Neural progenitor cell (in vitro differentiated cells): ENCODE measurements around the gene ARHGAP22. TPM values are rescaled to one million over a fixed set of nuclear protein-coding genes. Genes with fewer than 3 reads are reported as not detected.
A peak's percentile ranks its signal among the peaks of the same experiment; 100 is the strongest.

Experiments used
- DNase-seq: peaks from one replicate; pipeline ENCODE4 v3.0.0-alpha.2; 2016; ENCODE audit warnings: low spot score
- H2AFZ ChIP-seq: fragments of 200-600 bp; sonication (generic); replicated peaks from 2 replicates; pipeline ENCODE4 v1.6.1; 2016; ENCODE audit warnings: antibody characterized with exemption
- H3F3A ChIP-seq: fragments of 200-600 bp; sonication (generic); 2 replicates; pipeline ENCODE4 v1.6.1; 2016; ENCODE audit warnings: antibody characterized with exemption, low read depth
- H3K27ac ChIP-seq: fragments of 200-600 bp; sonication (generic); 2 replicates; pipeline ENCODE4 v1.5.1; 2016; ENCODE audit warnings: mild to moderate bottlenecking
- H3K27me3 ChIP-seq: fragments of 200-600 bp; sonication (generic); 2 replicates; pipeline ENCODE4 v1.6.1; 2016; ENCODE audit warnings: mild to moderate bottlenecking, moderate library complexity
- H3K36me3 ChIP-seq: fragments of 200-600 bp; sonication (generic); 2 replicates; pipeline ENCODE4 v1.5.1; 2016
- H3K4me1 ChIP-seq: fragments of 200-600 bp; sonication (generic); 2 replicates; pipeline ENCODE4 v1.6.1; 2016; ENCODE audit warnings: mixed run types
- H3K4me2 ChIP-seq: fragments of 200-600 bp; sonication (generic); 2 replicates; pipeline ENCODE4 v1.6.1; 2016
- H3K4me3 ChIP-seq: fragments of 200-600 bp; sonication (generic); 2 replicates; pipeline ENCODE4 v1.5.1; 2016
- H3K79me2 ChIP-seq: fragments of 200-600 bp; sonication (generic); 2 replicates; pipeline ENCODE4 v1.6.1; 2016; ENCODE audit warnings: low read depth
- H3K9ac ChIP-seq: fragments of 200-600 bp; sonication (generic); 2 replicates; pipeline ENCODE4 v1.6.1; 2016
- H3K9me3 ChIP-seq: fragments of 200-600 bp; sonication (generic); 2 replicates; pipeline ENCODE4 v1.5.1; 2016; ENCODE audit warnings: low read depth
- H4K20me1 ChIP-seq: fragments of 200-600 bp; sonication (generic); 2 replicates; pipeline ENCODE4 v1.6.1; 2016; ENCODE audit warnings: low read depth
- H3K27ac Mint-ChIP-seq: 3 replicates; pipeline ENCODE4 v1.8.0; 2021; ENCODE audit warnings: mixed read lengths
- H3K27me3 Mint-ChIP-seq: 2 replicates; pipeline ENCODE4 v1.8.0; 2022; ENCODE audit warnings: low read depth, mild to moderate bottlenecking, inconsistent platforms, moderate library complexity, mixed read lengths; ENCODE audit not compliant: insufficient read depth
- H3K36me3 Mint-ChIP-seq: 3 replicates; pipeline ENCODE4 v1.8.0; 2021; ENCODE audit warnings: mixed read lengths
- H3K4me1 Mint-ChIP-seq: 3 replicates; pipeline ENCODE4 v1.8.0; 2021; ENCODE audit warnings: mixed read lengths
- H3K4me3 Mint-ChIP-seq: 3 replicates; pipeline ENCODE4 v1.8.0; 2021; ENCODE audit warnings: mild to moderate bottlenecking, moderate library complexity, mixed read lengths
- H3K9me3 Mint-ChIP-seq: 3 replicates; pipeline ENCODE4 v1.8.0; 2020; ENCODE audit warnings: mixed read lengths
- EZH2 ChIP-seq: fragments of 200-600 bp; sonication (generic); IDR thresholded peaks from 2 replicates; pipeline ENCODE4 v1.6.1; 2017; ENCODE audit warnings: antibody characterized with exemption, mild to moderate bottlenecking, moderate library complexity
- EZH2phosphoT487 ChIP-seq: fragments of 200-600 bp; sonication (generic); IDR thresholded peaks from 2 replicates; pipeline ENCODE4 v1.6.1; 2017; ENCODE audit warnings: antibody characterized with exemption
- total RNA-seq: library from RNA; depleted of rRNA; stranded (reverse); fragments of >200 nt; gene quantifications from 2 replicates; pipeline ENCODE4 v1.2.3, GENCODE V29; 2015; ENCODE audit warnings: low replicate concordance
- TF ChIP-seq, protein P1 (sequence below): fragments of 200-600 bp; sonication (generic); IDR thresholded peaks from 2 replicates; pipeline ENCODE4 v1.5.1; 2017; ENCODE audit warnings: antibody characterized with exemption, mild to moderate bottlenecking

Gene ARHGAP22
- total RNA-seq, 1 donor from 2014 or later = 1.7 TPM

DNA sequence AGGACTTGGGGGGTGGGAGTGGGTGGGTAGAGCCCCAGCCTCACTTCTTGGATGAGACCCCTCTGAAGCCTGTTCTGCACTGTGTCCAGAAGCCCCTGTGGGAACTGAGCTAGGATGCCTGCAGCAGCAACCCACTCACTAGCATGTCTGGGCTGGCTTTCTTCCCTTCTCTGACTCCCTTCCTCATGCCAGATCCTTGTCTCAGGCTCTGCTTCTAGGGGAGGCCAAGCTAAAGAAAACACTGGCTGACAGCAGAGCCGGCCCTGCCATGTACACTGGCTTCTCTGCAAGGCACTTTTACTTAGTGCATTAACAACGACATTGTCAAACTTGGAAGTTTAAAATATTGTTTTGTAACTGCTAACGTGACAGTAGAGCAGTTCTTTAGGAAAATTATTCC lies 50.2 kb downstream of the ARHGAP22 start:
- Mint-ChIP-seq H3K9me3 (no peaks in the 10 kb centered on the region), H3K36me3 (no peaks in the 10 kb centered on the region), H3K27me3 (peaks cover 2% of the 10 kb centered on the region), H3K4me1 (peaks cover 2% of the 10 kb centered on the region), H3K27ac (no peak overlapping the region), H3K4me3 (no peak overlapping the region)
- TF ChIP-seq EZH2 = no peak
- no peak overlapping the region for H3K27ac ChIP-seq
- H3K4me1 ChIP-seq = peaks cover 2% of the 10 kb centered on the region
- H3K27me3 ChIP-seq = no peaks in the 10 kb centered on the region
- no peaks in the 10 kb centered on the region for H3K36me3 ChIP-seq
- no peak overlapping the region for H3K4me2 ChIP-seq
- H3F3A ChIP-seq = peaks cover 2% of the 10 kb centered on the region
- no peak for DNase-seq
- H4K20me1 ChIP-seq = no peaks in the 10 kb centered on the region
- H3K4me3 ChIP-seq = no peak overlapping the region
- H3K9ac ChIP-seq = no peak overlapping the region
- H3K79me2 ChIP-seq = no peaks in the 10 kb centered on the region
- H3K9me3 ChIP-seq = no peaks in the 10 kb centered on the region
- H2AFZ ChIP-seq = no peak overlapping the region

DNA sequence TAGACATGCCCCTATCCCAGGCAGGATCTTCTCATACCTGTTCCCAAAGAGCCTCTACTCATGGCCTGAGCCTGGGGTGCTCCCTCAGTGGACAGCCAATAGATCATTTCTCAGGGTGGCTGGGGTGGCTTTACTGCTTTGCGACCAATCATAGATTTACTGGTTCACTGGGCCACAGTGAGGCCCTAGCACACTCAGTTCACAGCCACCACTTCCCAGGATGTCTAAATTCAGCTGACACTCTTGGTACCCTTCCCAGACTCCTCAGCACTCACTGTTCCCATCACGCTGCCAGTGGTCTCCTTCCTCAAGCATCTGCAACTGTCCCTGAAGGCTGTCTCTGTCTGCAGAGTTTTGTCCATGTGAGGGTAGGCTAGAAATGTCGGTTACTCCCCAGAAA lies 50.6 kb downstream of the ARHGAP22 start:
- H3K79me2 ChIP-seq = no peaks in the 10 kb centered on the region
- H3K4me2 ChIP-seq = no peak overlapping the region
- H3F3A ChIP-seq = peaks cover 2% of the 10 kb centered on the region
- Mint-ChIP-seq H3K36me3 (no peaks in the 10 kb centered on the region), H3K9me3 (no peaks in the 10 kb centered on the region), H3K27ac (no peak overlapping the region), H3K4me3 (no peak overlapping the region), H3K27me3 (peaks cover 2% of the 10 kb centered on the region), H3K4me1 (peaks cover 2% of the 10 kb centered on the region)
- H3K9ac ChIP-seq = no peak overlapping the region
- H3K4me1 ChIP-seq = peaks cover 2% of the 10 kb centered on the region
- TF ChIP-seq, protein P1, sequence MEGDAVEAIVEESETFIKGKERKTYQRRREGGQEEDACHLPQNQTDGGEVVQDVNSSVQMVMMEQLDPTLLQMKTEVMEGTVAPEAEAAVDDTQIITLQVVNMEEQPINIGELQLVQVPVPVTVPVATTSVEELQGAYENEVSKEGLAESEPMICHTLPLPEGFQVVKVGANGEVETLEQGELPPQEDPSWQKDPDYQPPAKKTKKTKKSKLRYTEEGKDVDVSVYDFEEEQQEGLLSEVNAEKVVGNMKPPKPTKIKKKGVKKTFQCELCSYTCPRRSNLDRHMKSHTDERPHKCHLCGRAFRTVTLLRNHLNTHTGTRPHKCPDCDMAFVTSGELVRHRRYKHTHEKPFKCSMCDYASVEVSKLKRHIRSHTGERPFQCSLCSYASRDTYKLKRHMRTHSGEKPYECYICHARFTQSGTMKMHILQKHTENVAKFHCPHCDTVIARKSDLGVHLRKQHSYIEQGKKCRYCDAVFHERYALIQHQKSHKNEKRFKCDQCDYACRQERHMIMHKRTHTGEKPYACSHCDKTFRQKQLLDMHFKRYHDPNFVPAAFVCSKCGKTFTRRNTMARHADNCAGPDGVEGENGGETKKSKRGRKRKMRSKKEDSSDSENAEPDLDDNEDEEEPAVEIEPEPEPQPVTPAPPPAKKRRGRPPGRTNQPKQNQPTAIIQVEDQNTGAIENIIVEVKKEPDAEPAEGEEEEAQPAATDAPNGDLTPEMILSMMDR = no peak
- no peak for TF ChIP-seq EZH2phosphoT487
- TF ChIP-seq EZH2 = no peak
- H2AFZ ChIP-seq = no peak overlapping the region
- H3K36me3 ChIP-seq = no peaks in the 10 kb centered on the region
- H3K27me3 ChIP-seq = no peaks in the 10 kb centered on the region
- H4K20me1 ChIP-seq = no peaks in the 10 kb centered on the region
- no peaks in the 10 kb centered on the region for H3K9me3 ChIP-seq
- no peak overlapping the region for H3K27ac ChIP-seq
- H3K4me3 ChIP-seq = no peak overlapping the region
- no peak for DNase-seq

DNA sequence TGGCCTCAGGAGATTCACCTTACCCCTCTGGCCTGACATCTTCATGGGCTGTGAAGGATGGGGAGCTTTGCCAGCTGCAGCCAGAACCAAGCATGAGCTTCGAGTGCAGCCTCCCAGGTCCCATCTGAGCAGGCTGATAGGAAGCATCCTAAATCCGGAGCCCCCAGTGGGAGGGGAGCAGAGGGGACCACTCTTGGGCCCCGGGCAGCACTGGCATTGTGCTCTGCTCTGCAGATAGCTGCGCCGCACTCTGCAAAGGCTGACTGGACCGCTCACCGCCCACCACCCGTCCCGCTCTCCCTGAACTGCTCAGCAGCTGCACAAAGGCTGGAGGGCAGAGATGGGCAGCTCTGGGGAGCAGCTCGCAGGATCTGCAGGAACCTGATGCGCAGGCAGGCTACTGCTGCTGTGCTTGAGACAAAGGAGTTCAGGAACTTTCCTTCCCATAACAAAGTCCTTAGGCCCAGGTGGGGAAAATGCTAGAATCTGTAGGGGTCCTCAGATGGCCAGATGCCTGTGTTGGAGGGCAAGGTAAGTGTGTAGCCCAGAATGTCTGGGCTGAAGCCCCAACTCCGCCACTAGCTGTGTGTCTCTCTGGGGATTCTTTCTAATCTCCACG lies 51.8 kb downstream of the ARHGAP22 start:
- Histone ChIP-seq H2AFZ (peak overlapping the region; percentile 68), H3F3A (peaks cover 2% of the 10 kb centered on the region), H4K20me1 (no peaks in the 10 kb centered on the region), H3K9ac (no peak overlapping the region), H3K27ac (no peak overlapping the region), H3K36me3 (no peaks in the 10 kb centered on the region), H3K4me2 (no peak overlapping the region), H3K4me1 (peaks cover 2% of the 10 kb centered on the region), H3K4me3 (no peak overlapping the region), H3K27me3 (no peaks in the 10 kb centered on the region), H3K9me3 (no peaks in the 10 kb centered on the region), H3K79me2 (no peaks in the 10 kb centered on the region)
- peaks cover 2% of the 10 kb centered on the region for H3K27me3 Mint-ChIP-seq
- H3K4me3 Mint-ChIP-seq = no peak overlapping the region
- H3K9me3 Mint-ChIP-seq = no peaks in the 10 kb centered on the region
- no peak overlapping the region for H3K27ac Mint-ChIP-seq
- TF ChIP-seq EZH2phosphoT487 (no peak), EZH2 (no peak)
- TF ChIP-seq, protein P1 = no peak
- DNase-seq = no peak
- peaks cover 2% of the 10 kb centered on the region for H3K4me1 Mint-ChIP-seq
- H3K36me3 Mint-ChIP-seq = no peaks in the 10 kb centered on the region

DNA sequence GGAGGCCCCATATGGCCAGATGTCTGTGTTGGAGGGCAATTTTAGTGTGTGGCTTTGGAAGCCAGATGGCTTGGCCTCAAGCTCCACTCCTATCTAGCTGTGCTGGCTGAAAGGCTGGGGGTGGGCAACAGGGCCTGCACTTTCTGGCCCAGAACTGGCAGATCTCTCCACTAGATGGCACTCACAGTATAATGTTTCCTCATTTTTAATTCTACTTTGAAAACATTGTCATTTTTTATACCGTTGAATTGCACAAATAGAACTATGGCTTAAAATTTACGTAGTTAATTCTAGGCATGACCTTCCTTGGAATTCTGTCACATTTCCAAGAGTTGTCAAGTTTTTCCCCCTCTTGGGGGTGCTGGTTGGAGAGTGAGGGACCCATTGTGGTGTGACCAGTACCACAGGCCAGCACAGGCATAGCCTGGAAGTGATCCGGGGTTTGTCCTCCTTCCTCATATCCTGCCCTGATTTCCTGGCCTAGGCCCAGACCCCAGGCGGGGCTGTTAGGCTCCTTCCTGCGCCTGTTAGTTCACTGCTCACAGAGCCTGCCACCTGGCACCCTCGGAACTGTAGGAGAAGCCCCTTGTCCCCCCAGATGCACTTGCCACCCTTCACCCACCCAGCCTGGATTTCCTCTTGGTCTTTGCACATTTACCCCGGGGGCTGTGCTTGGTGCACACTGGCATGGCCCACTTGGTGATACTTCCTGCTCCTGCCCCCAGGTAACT lies 52.8 kb downstream of the ARHGAP22 start:
- H3F3A ChIP-seq = peaks cover 2% of the 10 kb centered on the region
- H4K20me1 ChIP-seq = no peaks in the 10 kb centered on the region
- peak overlapping the region; percentile 65 for H2AFZ ChIP-seq
- no peaks in the 10 kb centered on the region for H3K36me3 Mint-ChIP-seq
- no peaks in the 10 kb centered on the region for H3K27me3 ChIP-seq
- no peak overlapping the region for H3K9ac ChIP-seq
- H3K4me2 ChIP-seq = no peak overlapping the region
- no peaks in the 10 kb centered on the region for H3K36me3 ChIP-seq
- H3K4me1 ChIP-seq = peaks cover 2% of the 10 kb centered on the region
- H3K9me3 ChIP-seq = no peaks in the 10 kb centered on the region
- H3K27me3 Mint-ChIP-seq = peaks cover 4% of the 10 kb centered on the region
- no peak overlapping the region for H3K27ac Mint-ChIP-seq
- H3K4me3 Mint-ChIP-seq = no peak overlapping the region
- no peaks in the 10 kb centered on the region for H3K79me2 ChIP-seq
- TF ChIP-seq EZH2 = no peak
- TF ChIP-seq, protein P1 = peak; percentile 81
- H3K4me1 Mint-ChIP-seq = peaks cover 2% of the 10 kb centered on the region
- H3K9me3 Mint-ChIP-seq = no peaks in the 10 kb centered on the region
- no peak overlapping the region for H3K4me3 ChIP-seq
- DNase-seq = peak; percentile 65
- H3K27ac ChIP-seq = no peak overlapping the region
